ENCODE measurements around the gene ZFYVE16.
"Not testable (repeated sequence)": the region's sequence is repeated elsewhere in the genome, so short reads cannot be mapped to it uniquely, and the experiment has no call there.

GRCh38 chr5:80390413-80390812, 17.5 kb upstream of the ZFYVE16 start:
- TF ChIP-seq, protein P1, sequence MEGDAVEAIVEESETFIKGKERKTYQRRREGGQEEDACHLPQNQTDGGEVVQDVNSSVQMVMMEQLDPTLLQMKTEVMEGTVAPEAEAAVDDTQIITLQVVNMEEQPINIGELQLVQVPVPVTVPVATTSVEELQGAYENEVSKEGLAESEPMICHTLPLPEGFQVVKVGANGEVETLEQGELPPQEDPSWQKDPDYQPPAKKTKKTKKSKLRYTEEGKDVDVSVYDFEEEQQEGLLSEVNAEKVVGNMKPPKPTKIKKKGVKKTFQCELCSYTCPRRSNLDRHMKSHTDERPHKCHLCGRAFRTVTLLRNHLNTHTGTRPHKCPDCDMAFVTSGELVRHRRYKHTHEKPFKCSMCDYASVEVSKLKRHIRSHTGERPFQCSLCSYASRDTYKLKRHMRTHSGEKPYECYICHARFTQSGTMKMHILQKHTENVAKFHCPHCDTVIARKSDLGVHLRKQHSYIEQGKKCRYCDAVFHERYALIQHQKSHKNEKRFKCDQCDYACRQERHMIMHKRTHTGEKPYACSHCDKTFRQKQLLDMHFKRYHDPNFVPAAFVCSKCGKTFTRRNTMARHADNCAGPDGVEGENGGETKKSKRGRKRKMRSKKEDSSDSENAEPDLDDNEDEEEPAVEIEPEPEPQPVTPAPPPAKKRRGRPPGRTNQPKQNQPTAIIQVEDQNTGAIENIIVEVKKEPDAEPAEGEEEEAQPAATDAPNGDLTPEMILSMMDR (IDR thresholded peaks at IDR 0.05) = not testable (repeated sequence)
- not testable (repeated sequence) for TF ChIP-seq ZFX (IDR thresholded peaks at IDR 0.05; ENCODE audit: borderline replicate concordance)

All from 22Rv1 (cell line).